H9 (cell line): ENCODE measurements around the gene LEF1. TPM values are rescaled to one million over a fixed set of nuclear protein-coding genes. Genes with fewer than 3 reads are reported as not detected.

ENCODE experiments used
- DNase-seq: peaks from one replicate; pipeline ENCODE4 v3.0.0-alpha.2; 2017
- H2AFZ ChIP-seq: one replicate; pipeline ENCODE4 v1.6.1; 2013; ENCODE audit warnings: mild to moderate bottlenecking, low read length, control low read depth, moderate library complexity
- H2AK5ac ChIP-seq: 2 replicates; pipeline ENCODE4 v1.6.1; 2013; ENCODE audit warnings: low read length, control low read depth, mixed read lengths; ENCODE audit not compliant: insufficient read length
- H2BK120ac ChIP-seq: one replicate; pipeline ENCODE4 v1.6.1; 2013; ENCODE audit warnings: low read depth, mild to moderate bottlenecking, low read length, control low read depth, inconsistent platforms; ENCODE audit not compliant: poor library complexity, severe bottlenecking
- H2BK12ac ChIP-seq: 2 replicates; pipeline ENCODE4 v1.6.1; 2013; ENCODE audit warnings: low read length, control low read depth, mixed read lengths, low read depth; ENCODE audit not compliant: insufficient read length
- H2BK15ac ChIP-seq: 2 replicates; pipeline ENCODE4 v1.6.1; 2013; ENCODE audit warnings: low read depth, low read length, control low read depth
- H2BK20ac ChIP-seq: one replicate; pipeline ENCODE4 v1.6.1; 2013; ENCODE audit warnings: low read depth, mild to moderate bottlenecking, low read length, control low read depth, inconsistent platforms; ENCODE audit not compliant: poor library complexity, severe bottlenecking
- H2BK5ac ChIP-seq: 2 replicates; pipeline ENCODE4 v1.6.1; 2013; ENCODE audit warnings: low read length, control low read depth, mixed read lengths; ENCODE audit not compliant: insufficient read length
- H3K14ac ChIP-seq: 2 replicates; pipeline ENCODE4 v1.6.1; 2013; ENCODE audit warnings: low read length, control low read depth; ENCODE audit not compliant: insufficient read depth
- H3K18ac ChIP-seq: 2 replicates; pipeline ENCODE4 v1.6.1; 2013; ENCODE audit warnings: low read depth, mild to moderate bottlenecking, mixed read lengths, low read length, control low read depth; ENCODE audit not compliant: insufficient read length
- H3K23ac ChIP-seq: 2 replicates; pipeline ENCODE4 v1.6.1; 2013; ENCODE audit warnings: low read length, control low read depth, mixed read lengths, low read depth; ENCODE audit not compliant: insufficient read length
- H3K23me2 ChIP-seq: 2 replicates; pipeline ENCODE4 v1.6.1; 2013; ENCODE audit warnings: low read depth, mild to moderate bottlenecking, mixed read lengths, low read length, control low read depth; ENCODE audit not compliant: insufficient read length, poor library complexity, severe bottlenecking
- H3K27ac ChIP-seq: 2 replicates; pipeline ENCODE4 v1.5.1; 2013; ENCODE audit warnings: low read length, control low read depth, mixed read lengths, low read depth; ENCODE audit not compliant: insufficient read length
- H3K27me3 ChIP-seq: 2 replicates; pipeline ENCODE4 v1.6.1; 2013; ENCODE audit warnings: low read length, control low read depth, inconsistent platforms; ENCODE audit not compliant: insufficient read depth
- H3K4ac ChIP-seq: 2 replicates; pipeline ENCODE4 v1.6.1; 2013; ENCODE audit warnings: low read depth, mild to moderate bottlenecking, control low read depth, inconsistent platforms, low read length, moderate library complexity
- H3K4me1 ChIP-seq: 2 replicates; pipeline ENCODE4 v1.6.1; 2013; ENCODE audit warnings: low read length, control low read depth, inconsistent platforms; ENCODE audit not compliant: insufficient read depth
- H3K4me2 ChIP-seq: 2 replicates; pipeline ENCODE4 v1.6.1; 2013; ENCODE audit warnings: low read length, control low read depth, mixed read lengths; ENCODE audit not compliant: insufficient read length, insufficient read depth
- H3K56ac ChIP-seq: 2 replicates; pipeline ENCODE4 v1.6.1; 2013; ENCODE audit warnings: low read depth, mild to moderate bottlenecking, mixed read lengths, low read length, control low read depth; ENCODE audit not compliant: insufficient read length
- H3K79me1 ChIP-seq: 2 replicates; pipeline ENCODE4 v1.6.1; 2013; ENCODE audit warnings: low read depth, mild to moderate bottlenecking, moderate library complexity, low read length, control low read depth, inconsistent platforms; ENCODE audit not compliant: insufficient read depth, poor library complexity, severe bottlenecking
- H3K79me2 ChIP-seq: 2 replicates; pipeline ENCODE4 v1.6.1; 2013; ENCODE audit warnings: low read length, control low read depth, inconsistent platforms; ENCODE audit not compliant: insufficient read depth
- H3K9ac ChIP-seq: 2 replicates; pipeline ENCODE4 v1.6.1; 2013; ENCODE audit warnings: low read length, control low read depth, mixed read lengths; ENCODE audit not compliant: insufficient read length; ENCODE audit errors: extremely low read depth
- H3K9me3 ChIP-seq: one replicate; pipeline ENCODE4 v1.6.1; 2013; ENCODE audit warnings: low read depth, low read length, inconsistent platforms; ENCODE audit not compliant: control insufficient read depth
- H3T11ph ChIP-seq: one replicate; pipeline ENCODE4 v1.6.1; 2013; ENCODE audit warnings: mild to moderate bottlenecking, low read length, control low read depth, inconsistent platforms
- H4K20me1 ChIP-seq: one replicate; pipeline ENCODE4 v1.6.1; 2013; ENCODE audit not compliant: control insufficient read depth, insufficient read length, insufficient read depth
- H4K5ac ChIP-seq: 2 replicates; pipeline ENCODE4 v1.6.1; 2013; ENCODE audit warnings: low read depth, mild to moderate bottlenecking, mixed read lengths, low read length, control low read depth; ENCODE audit not compliant: insufficient read length
- H4K8ac ChIP-seq: replicated peaks from 2 replicates; pipeline ENCODE4 v1.6.1; 2013; ENCODE audit warnings: low read length, control low read depth, mixed read lengths, low read depth; ENCODE audit not compliant: insufficient read length
- H4K91ac ChIP-seq: 2 replicates; pipeline ENCODE4 v1.6.1; 2013; ENCODE audit warnings: low read depth, mild to moderate bottlenecking, moderate library complexity, mixed read lengths, low read length, control low read depth; ENCODE audit not compliant: insufficient read length
- H3K27ac Mint-ChIP-seq, 3 experiments: 2 replicates in 2 of 3; 3 replicates in 1 of 3; pipeline ENCODE4 v1.8.0; 2020 to 2021; ENCODE audit warnings: mixed read lengths in 3 of 3, mild to moderate bottlenecking in 1 of 3, moderate library complexity in 1 of 3
- H3K27me3 Mint-ChIP-seq: 2 replicates; pipeline ENCODE4 v1.8.0; 2021; ENCODE audit warnings: low read depth, mild to moderate bottlenecking, moderate library complexity, mixed read lengths
- H3K36me3 Mint-ChIP-seq, 3 experiments: 2 replicates in 2 of 3; 3 replicates in 1 of 3; pipeline ENCODE4 v1.8.0; 2020 to 2021; ENCODE audit warnings: low read depth in 3 of 3, mixed read lengths in 3 of 3; ENCODE audit not compliant: insufficient read depth in 1 of 3
- H3K4me1 Mint-ChIP-seq, 2 experiments: 2 replicates each; pipeline ENCODE4 v1.8.0; 2020; ENCODE audit warnings: mixed read lengths in 2 of 2
- H3K4me3 Mint-ChIP-seq, 2 experiments: 2 replicates in 1 of 2; 3 replicates in 1 of 2; pipeline ENCODE4 v1.8.0; 2020 to 2021; ENCODE audit warnings: mild to moderate bottlenecking in 2 of 2, mixed read lengths in 2 of 2, moderate library complexity in 1 of 2
- H3K9me3 Mint-ChIP-seq, 2 experiments: 2 replicates in 1 of 2; 3 replicates in 1 of 2; pipeline ENCODE4 v1.8.0; 2020; ENCODE audit warnings: mild to moderate bottlenecking in 2 of 2, mixed read lengths in 2 of 2, moderate library complexity in 1 of 2
- WGBS: extraction: QIAGEN DNeasy Blood & Tissue Kit; methylation state at CpG from one replicate; pipeline ENCODE4 v1.1.7; 2013; ENCODE audit warnings: missing lambda C conversion rate, low lambda C conversion rate, mixed read lengths; ENCODE audit not compliant: insufficient read length; ENCODE audit errors: extremely low coverage; 5-methylcytosine and 5-hydroxymethylcytosine counted together
- total RNA-seq: library from RNA; stranded (reverse); gene quantifications from 2 replicates; pipeline ENCODE4 v1.2.1, GENCODE V29; 2021
- TF ChIP-seq, protein P1 (sequence below): fragments of 200-600 bp; sonication (generic); conservative IDR thresholded peaks from 3 replicates; pipeline ENCODE4 v1.8.0; 2021; ENCODE audit warnings: antibody characterized with exemption, mild to moderate bottlenecking

LEF1 gene
- total RNA-seq, 1 experiment from 2014 or later: 2.5 TPM

DNA sequence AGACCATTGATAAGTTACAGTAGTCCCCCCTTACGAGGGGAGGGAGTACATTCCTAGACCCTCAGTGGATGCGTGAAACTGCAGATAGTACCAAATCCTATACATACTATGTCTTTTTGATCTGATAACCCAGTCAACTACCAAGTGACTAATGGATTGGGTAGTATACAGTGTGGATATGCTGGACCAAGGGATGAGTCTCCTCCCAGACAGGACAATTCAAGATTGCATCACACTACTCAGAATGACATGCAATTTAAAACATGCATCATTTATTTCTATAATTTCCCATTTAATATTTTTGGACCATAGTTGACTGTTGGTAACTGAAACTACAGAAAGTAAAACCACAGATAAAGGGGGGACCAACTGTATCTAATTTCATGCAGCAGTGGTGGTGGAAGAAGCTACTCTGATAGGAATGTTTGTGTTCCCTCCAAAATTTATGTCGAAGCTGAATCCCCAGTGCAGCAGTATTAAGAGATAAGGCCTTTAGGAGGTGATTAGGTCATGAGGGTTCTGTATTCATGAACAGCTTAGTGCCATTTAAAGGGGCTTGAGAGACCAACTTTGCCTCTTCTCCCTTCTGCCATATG lies 167.1 kb downstream of the LEF1 start:
- Histone ChIP-seq H3K9ac (no peak overlapping the region), H2BK120ac (no peak overlapping the region), H3K79me2 (no peaks in the 10 kb centered on the region; the same call in 1 of the 2 replicates), H3K14ac (no peak overlapping the region), H2BK15ac (no peak overlapping the region), H4K91ac (no peak overlapping the region), H2BK5ac (no peak overlapping the region), H3K79me1 (peaks cover 8% of the 10 kb centered on the region), H2AK5ac (no peak overlapping the region), H3K23ac (no peak overlapping the region), H3K27ac (no peak overlapping the region), H3K18ac (no peak overlapping the region), H3K9me3 (peaks cover 4% of the 10 kb centered on the region), H4K5ac (no peak overlapping the region), H4K8ac (no peak overlapping the region), H3K23me2 (no peaks in the 10 kb centered on the region), H2BK20ac (no peak overlapping the region), H2BK12ac (no peak overlapping the region), H4K20me1 (no peaks in the 10 kb centered on the region), H3K56ac (no peak overlapping the region), H3K27me3 (no peaks in the 10 kb centered on the region), H3T11ph (no peak overlapping the region), H3K4ac (no peak overlapping the region), H3K4me2 (no peak overlapping the region), H3K4me1 (peaks cover 5% of the 10 kb centered on the region; the same call in 1 of the 2 replicates), H2AFZ (no peak overlapping the region)
- DNase-seq: no peak
- no CpG with 5 or more reads among the region's 3 CpGs for WGBS
- Mint-ChIP-seq H3K27ac (no peak overlapping the region), H3K27me3 (no peaks in the 10 kb centered on the region), H3K36me3 (peaks cover 44 to 68% (median 53%) of the 10 kb centered on the region in 3 experiments), H3K4me1 (peaks cover 17 to 25% of the 10 kb centered on the region in 2 experiments), H3K4me3 (no peak overlapping the region), H3K9me3 (peaks cover 14 to 17% of the 10 kb centered on the region in 2 experiments)
- TF ChIP-seq, protein P1, sequence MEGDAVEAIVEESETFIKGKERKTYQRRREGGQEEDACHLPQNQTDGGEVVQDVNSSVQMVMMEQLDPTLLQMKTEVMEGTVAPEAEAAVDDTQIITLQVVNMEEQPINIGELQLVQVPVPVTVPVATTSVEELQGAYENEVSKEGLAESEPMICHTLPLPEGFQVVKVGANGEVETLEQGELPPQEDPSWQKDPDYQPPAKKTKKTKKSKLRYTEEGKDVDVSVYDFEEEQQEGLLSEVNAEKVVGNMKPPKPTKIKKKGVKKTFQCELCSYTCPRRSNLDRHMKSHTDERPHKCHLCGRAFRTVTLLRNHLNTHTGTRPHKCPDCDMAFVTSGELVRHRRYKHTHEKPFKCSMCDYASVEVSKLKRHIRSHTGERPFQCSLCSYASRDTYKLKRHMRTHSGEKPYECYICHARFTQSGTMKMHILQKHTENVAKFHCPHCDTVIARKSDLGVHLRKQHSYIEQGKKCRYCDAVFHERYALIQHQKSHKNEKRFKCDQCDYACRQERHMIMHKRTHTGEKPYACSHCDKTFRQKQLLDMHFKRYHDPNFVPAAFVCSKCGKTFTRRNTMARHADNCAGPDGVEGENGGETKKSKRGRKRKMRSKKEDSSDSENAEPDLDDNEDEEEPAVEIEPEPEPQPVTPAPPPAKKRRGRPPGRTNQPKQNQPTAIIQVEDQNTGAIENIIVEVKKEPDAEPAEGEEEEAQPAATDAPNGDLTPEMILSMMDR: no peak
